ENCODE data around the gene PDE8B.

- TF ChIP-seq GATA3 (IDR thresholded peaks at IDR 0.05; ENCODE audit: low read depth, low read length) (no peak), GATA2 (IDR thresholded peaks at IDR 0.05; ENCODE audit: low read depth, low read length) (no peak)
Measured at GRCh38 chr5:77448831-77449230, 238.4 kb downstream of the PDE8B start.

All from SH-SY5Y (cell line).